NCI-H1694 treated with DMSO at 0.1 percent for 48 hours (cell line): ENCODE data around the gene CAVIN1.
"Not testable (repeated sequence)": the region's sequence is repeated elsewhere in the genome, so short reads cannot be mapped to it uniquely, and the experiment has no call there.

Experiments
- DNase-seq: peaks from one replicate; lab custom pipeline; 2025; lab: John Stamatoyannopoulos, UW

The CAVIN1 gene

GRCh38 chr17:42405963-42406495, 17.0 kb downstream of the CAVIN1 start:
- DNase-seq: peak; percentile 67

GRCh38 chr17:42405076-42405475, 18.0 kb downstream of the CAVIN1 start:
- no peak for DNase-seq

GRCh38 chr17:42404326-42405055, 18.6 kb downstream of the CAVIN1 start:
- no peak for DNase-seq

GRCh38 chr17:42403150-42403549, 19.9 kb downstream of the CAVIN1 start:
- DNase-seq: peak; percentile 40

GRCh38 chr17:42402117-42402516, 20.9 kb downstream of the CAVIN1 start:
- DNase-seq: no peak

GRCh38 chr17:42400844-42401375, 22.1 kb downstream of the CAVIN1 start:
- DNase-seq: not testable (repeated sequence)

- no peak for DNase-seq
These were observed 22.9 kb downstream of the CAVIN1 start for GRCh38 chr17:42399948-42400843.

GRCh38 chr17:42399121-42399520, 23.9 kb downstream of the CAVIN1 start:
- DNase-seq: peak; percentile 95

- not testable (repeated sequence) for DNase-seq
These were observed 27.5 kb downstream of the CAVIN1 start for GRCh38 chr17:42395601-42396000.

- DNase-seq: no peak
These were observed 28.2 kb downstream of the CAVIN1 start for GRCh38 chr17:42394838-42395237.

- DNase-seq: no peak
These were observed 30.2 kb downstream of the CAVIN1 start for GRCh38 chr17:42392692-42393415.

GRCh38 chr17:42391439-42391838, 31.6 kb downstream of the CAVIN1 start:
- not testable (repeated sequence) for DNase-seq

- DNase-seq: no peak
These were observed 33.2 kb downstream of the CAVIN1 start for GRCh38 chr17:42389899-42390298.

GRCh38 chr17:42389135-42389417, 34.0 kb downstream of the CAVIN1 start:
- no peak for DNase-seq

- DNase-seq: peak; percentile 99
These were observed 34.5 kb downstream of the CAVIN1 start, which contains the start of gene STAT3 for GRCh38 chr17:42388381-42389134. Gene STAT3, minus strand, starts transcription at chr17:42388442. Its CDS starts 39,926 bp downstream, at chr17:42348516.

- no peak for DNase-seq
These were observed 35.2 kb downstream of the CAVIN1 start for GRCh38 chr17:42387661-42388380.

- no peak for DNase-seq
These were observed 36.0 kb downstream of the CAVIN1 start for GRCh38 chr17:42386777-42387657.

GRCh38 chr17:42381898-42382297, 41.2 kb downstream of the CAVIN1 start:
- no peak for DNase-seq

GRCh38 chr17:42380935-42381334, 42.1 kb downstream of the CAVIN1 start:
- no peak for DNase-seq
